ENCODE data around the gene IZUMO4.

- TF ChIP-seq YY1 (IDR thresholded peaks at IDR 0.05; ENCODE audit: insufficient read depth, insufficient read length) = no peak
- TF ChIP-seq ZNF274 (IDR thresholded peaks at IDR 0.05; ENCODE audit: low read depth, low read length) = no peak
These were observed 20.7 kb downstream of the IZUMO4 start for GRCh38 chr19:2117215-2117960.
